Sigmoid colon (tissue), 4 donors: ENCODE measurements around the gene DNAJC2.

ENCODE experiments used
- POLR2A ChIP-seq, 2 donors: fragments of 450-650 bp; IDR thresholded peaks; one replicate each; pipeline ENCODE4 v1.6.1; 2016; ENCODE audit warnings: antibody characterized with exemption in 2 of 2, mild to moderate bottlenecking in 2 of 2, moderate library complexity in 2 of 2
- POLR2AphosphoS5 ChIP-seq, 4 donors: sonication (generic); formaldehyde crosslinking; IDR thresholded peaks; one replicate each; pipeline ENCODE4 v1.6.1; 2017; ENCODE audit warnings: antibody characterized with exemption in 4 of 4
- TF ChIP-seq, protein P1 (sequence below), 4 experiments: fragments of 450-650 bp in 3 of 4; fragments of 200-600 bp in 1 of 4; IDR thresholded peaks; one replicate each; pipeline ENCODE4 v1.5.1; 2016 to 2019; ENCODE audit warnings: antibody characterized with exemption in 4 of 4, mild to moderate bottlenecking in 3 of 4, moderate library complexity in 2 of 4

DNA sequence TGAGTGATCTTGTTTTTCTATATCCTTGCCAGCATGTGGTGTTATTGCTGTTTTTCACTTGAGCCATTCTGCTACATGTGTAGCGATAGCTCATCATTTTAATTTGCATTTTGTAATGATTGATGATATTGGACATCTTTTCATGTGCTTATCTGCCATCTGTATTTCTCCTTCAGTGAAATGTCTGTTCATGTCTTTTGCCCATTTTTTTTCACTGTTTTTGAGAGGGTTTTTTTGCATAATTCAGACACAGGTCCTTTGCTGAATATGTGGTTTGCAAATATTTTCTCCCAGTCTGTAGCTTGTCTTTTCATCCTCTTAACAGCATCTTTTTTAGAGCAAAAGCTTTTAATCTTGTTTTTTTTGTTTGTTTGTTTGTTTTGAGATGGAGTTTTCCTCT is 51.0 kb downstream of the DNAJC2 start:
- TF ChIP-seq, protein P1, sequence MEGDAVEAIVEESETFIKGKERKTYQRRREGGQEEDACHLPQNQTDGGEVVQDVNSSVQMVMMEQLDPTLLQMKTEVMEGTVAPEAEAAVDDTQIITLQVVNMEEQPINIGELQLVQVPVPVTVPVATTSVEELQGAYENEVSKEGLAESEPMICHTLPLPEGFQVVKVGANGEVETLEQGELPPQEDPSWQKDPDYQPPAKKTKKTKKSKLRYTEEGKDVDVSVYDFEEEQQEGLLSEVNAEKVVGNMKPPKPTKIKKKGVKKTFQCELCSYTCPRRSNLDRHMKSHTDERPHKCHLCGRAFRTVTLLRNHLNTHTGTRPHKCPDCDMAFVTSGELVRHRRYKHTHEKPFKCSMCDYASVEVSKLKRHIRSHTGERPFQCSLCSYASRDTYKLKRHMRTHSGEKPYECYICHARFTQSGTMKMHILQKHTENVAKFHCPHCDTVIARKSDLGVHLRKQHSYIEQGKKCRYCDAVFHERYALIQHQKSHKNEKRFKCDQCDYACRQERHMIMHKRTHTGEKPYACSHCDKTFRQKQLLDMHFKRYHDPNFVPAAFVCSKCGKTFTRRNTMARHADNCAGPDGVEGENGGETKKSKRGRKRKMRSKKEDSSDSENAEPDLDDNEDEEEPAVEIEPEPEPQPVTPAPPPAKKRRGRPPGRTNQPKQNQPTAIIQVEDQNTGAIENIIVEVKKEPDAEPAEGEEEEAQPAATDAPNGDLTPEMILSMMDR (IDR thresholded peaks at IDR 0.05): no peak
- TF ChIP-seq POLR2A (IDR thresholded peaks at IDR 0.05) (no peak), POLR2AphosphoS5 (IDR thresholded peaks at IDR 0.05) (no peak)
